Measurements from ENCODE around the gene AGO3. TPM values are rescaled to one million over a fixed set of nuclear protein-coding genes. Genes with fewer than 3 reads are reported as not detected.

AGO3 gene
- total RNA-seq, 2 experiments from 2014 or later: 31.3 to 34.5 TPM

DNA sequence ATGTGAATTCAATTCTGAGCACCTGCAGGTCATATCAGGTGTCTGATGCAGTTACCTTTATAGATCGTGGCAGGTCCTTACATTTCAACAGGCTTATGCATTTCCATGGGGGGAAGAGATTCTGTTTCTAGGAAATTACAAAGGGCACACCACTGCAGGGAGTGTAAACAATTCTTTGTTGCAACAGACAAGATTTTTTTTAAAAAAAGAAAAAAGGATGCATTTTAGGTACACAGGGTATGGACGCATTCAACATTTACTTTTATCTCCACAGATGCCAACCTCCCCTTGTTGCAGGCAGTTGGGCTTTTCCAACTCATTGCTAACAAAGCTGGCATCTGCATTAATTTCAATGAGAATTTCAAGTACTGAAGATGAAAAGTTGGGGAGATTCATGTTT, 139.4 kb downstream of the AGO3 start:
- Mint-ChIP-seq H3K36me3 (ENCODE audit: low read depth) (no peaks in the 10 kb centered on the region), H3K4me3 (no peak overlapping the region), H3K27ac (no peak overlapping the region), H3K4me1 (ENCODE audit: low read depth) (no peaks in the 10 kb centered on the region), H3K9me3 (no peaks in the 10 kb centered on the region), H3K27me3 (no peaks in the 10 kb centered on the region)
- H3K27me3 ChIP-seq (ENCODE audit: control insufficient read depth in 1 of 2, insufficient read depth in 2 of 2, low read length in 2 of 2): no peaks in the 10 kb centered on the region
- no peak overlapping the region for H3K4me3 ChIP-seq (ENCODE audit: low read length)
- ChIA-PET POLR2A (no interaction called here), CTCF (no interaction called here)
- H3K9me3 ChIP-seq (ENCODE audit: control insufficient read depth in 1 of 2, insufficient read depth in 1 of 2, low read length in 2 of 2): no peaks in the 10 kb centered on the region
- no peak for TF ChIP-seq CTCF (IDR thresholded peaks at IDR 0.05)
- H3K27ac ChIP-seq (ENCODE audit: low read depth in 1 of 2, low read length in 2 of 2): no peak overlapping the region
- H3K4me1 ChIP-seq (ENCODE audit: insufficient read depth, low read length): no peaks in the 10 kb centered on the region
- no peak for DNase-seq
- ATAC-seq (ENCODE audit: poor library complexity): no peak
- no peaks in the 10 kb centered on the region for H3K36me3 ChIP-seq (ENCODE audit: insufficient read depth, low read length)
- intact Hi-C loops (cut with DNase I, micrococcal nuclease): loop anchor here in 1 of 2 experiments (2.0 kb wide), 1 partner anchor 26 kb away; no protein-coding TSS in a partner anchor

DNA sequence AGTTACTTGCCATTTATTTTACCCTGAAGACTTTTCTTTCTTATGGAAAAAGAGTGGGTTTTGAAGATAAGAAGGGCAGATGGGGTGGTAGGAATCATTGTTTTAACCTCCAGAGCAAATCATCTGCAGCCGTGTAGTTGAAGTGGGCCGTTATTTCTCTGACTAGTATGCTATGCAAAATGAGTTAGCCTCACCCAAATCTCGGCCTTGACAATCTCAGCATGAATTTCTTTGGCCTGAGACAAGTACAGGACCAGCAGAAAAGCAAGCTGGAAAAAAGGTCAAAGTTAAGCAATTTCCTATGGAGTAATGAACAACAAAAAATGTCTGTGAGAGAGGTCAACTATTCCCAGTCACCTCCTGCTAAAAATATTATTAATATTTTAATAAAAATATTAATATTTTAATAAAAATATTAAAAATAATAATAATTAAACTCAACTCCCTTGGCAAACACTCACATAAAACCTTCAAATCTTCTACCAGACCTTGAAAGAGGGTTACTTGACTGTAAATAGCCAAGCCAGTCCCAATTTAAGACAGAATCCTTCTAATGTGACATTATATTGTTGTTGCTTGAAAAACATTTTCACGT, 146.2 kb downstream of the AGO3 start:
- Histone ChIP-seq H3K4me1 (ENCODE audit: insufficient read depth, low read length) (no peaks in the 10 kb centered on the region), H3K27ac (ENCODE audit: low read depth in 1 of 2, low read length in 2 of 2) (no peak overlapping the region), H3K27me3 (ENCODE audit: control insufficient read depth in 1 of 2, insufficient read depth in 2 of 2, low read length in 2 of 2) (peaks cover 0 to 3% of the 10 kb centered on the region in 2 experiments), H3K4me3 (ENCODE audit: low read length) (no peak overlapping the region), H3K9me3 (ENCODE audit: control insufficient read depth in 1 of 2, insufficient read depth in 1 of 2, low read length in 2 of 2) (no peaks in the 10 kb centered on the region), H3K36me3 (ENCODE audit: insufficient read depth, low read length) (no peaks in the 10 kb centered on the region)
- no peaks in the 10 kb centered on the region for H3K36me3 Mint-ChIP-seq (ENCODE audit: low read depth)
- POLR2A ChIA-PET: no interaction called here
- peaks cover 22% of the 10 kb centered on the region for H3K27me3 Mint-ChIP-seq
- DNase-seq: no peak
- H3K4me1 Mint-ChIP-seq (ENCODE audit: low read depth): no peaks in the 10 kb centered on the region
- no peak for ATAC-seq (ENCODE audit: poor library complexity)
- TF ChIP-seq CTCF (IDR thresholded peaks at IDR 0.05): no peak
- H3K9me3 Mint-ChIP-seq: no peaks in the 10 kb centered on the region
- CTCF ChIA-PET: no interaction called here
- no peak overlapping the region for H3K4me3 Mint-ChIP-seq
- H3K27ac Mint-ChIP-seq: no peak overlapping the region
- intact Hi-C loops (cut with DNase I, micrococcal nuclease): no loop called here

GRCh38 chr1:36080236-36080635, 149.3 kb downstream of the AGO3 start:
- no peak for ATAC-seq (ENCODE audit: poor library complexity)
- H3K27me3 ChIP-seq (ENCODE audit: control insufficient read depth in 1 of 2, insufficient read depth in 2 of 2, low read length in 2 of 2): peaks cover 21% of the 10 kb centered on the region in 2 experiments
- Mint-ChIP-seq H3K9me3 (no peaks in the 10 kb centered on the region), H3K36me3 (ENCODE audit: low read depth) (no peaks in the 10 kb centered on the region), H3K27me3 (peaks cover 45% of the 10 kb centered on the region), H3K27ac (no peak overlapping the region), H3K4me1 (ENCODE audit: low read depth) (no peaks in the 10 kb centered on the region), H3K4me3 (no peak overlapping the region)
- no peak for TF ChIP-seq CTCF (IDR thresholded peaks at IDR 0.05)
- ChIA-PET CTCF (no interaction called here), POLR2A (no interaction called here)
- DNase-seq: no peak
- H3K4me3 ChIP-seq (ENCODE audit: low read length): no peak overlapping the region
- H3K27ac ChIP-seq (ENCODE audit: low read depth in 1 of 2, low read length in 2 of 2): no peak overlapping the region
- intact Hi-C loops (cut with DNase I, micrococcal nuclease): loop anchor here in 1 of 2 experiments (10.0 kb wide), 2 partner anchors 75 to 1215 kb away; no protein-coding TSS in a partner anchor
- no peaks in the 10 kb centered on the region for H3K36me3 ChIP-seq (ENCODE audit: insufficient read depth, low read length)
- H3K4me1 ChIP-seq (ENCODE audit: insufficient read depth, low read length): peaks cover 9% of the 10 kb centered on the region
- peaks cover 0 to 12% of the 10 kb centered on the region in 2 experiments for H3K9me3 ChIP-seq (ENCODE audit: control insufficient read depth in 1 of 2, insufficient read depth in 1 of 2, low read length in 2 of 2)

Data from CD4-positive, alpha-beta T cell (primary cell).